ENCODE measurements around the gene TESPA1.

The TESPA1 gene

DNA sequence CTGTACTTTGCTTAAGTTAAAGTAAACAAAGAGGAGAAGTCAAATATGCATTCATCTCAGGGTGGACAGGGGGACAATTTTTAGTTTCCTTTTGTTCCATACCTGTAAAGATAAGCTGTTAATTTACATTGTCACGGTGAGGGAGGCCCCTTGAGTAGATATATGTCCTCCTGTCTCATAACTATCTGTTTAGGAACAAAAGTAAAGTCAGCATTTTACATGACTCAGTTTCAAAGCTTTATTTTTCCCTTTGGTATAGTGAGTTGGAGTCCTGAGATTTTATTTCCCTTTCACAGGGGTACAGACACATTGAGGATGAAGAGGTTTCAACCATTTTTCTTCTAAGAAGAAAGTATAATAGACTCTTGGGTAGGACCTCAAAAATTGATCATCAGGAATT, 50.1 kb downstream of the TESPA1 start (continued):
- TF ChIP-seq ZNF707 (tag by site-specific recombination; IDR thresholded peaks at IDR 0.05) (no peak), ZNF501 (tag by site-specific recombination; IDR thresholded peaks at IDR 0.05) (no peak), OSR2 (tag by site-specific recombination; IDR thresholded peaks at IDR 0.05) (no peak)

- POLR2A ChIA-PET: no interaction called here
Observed at GRCh38 chr12:54933376-54933775, 51.2 kb downstream of the TESPA1 start.

DNA sequence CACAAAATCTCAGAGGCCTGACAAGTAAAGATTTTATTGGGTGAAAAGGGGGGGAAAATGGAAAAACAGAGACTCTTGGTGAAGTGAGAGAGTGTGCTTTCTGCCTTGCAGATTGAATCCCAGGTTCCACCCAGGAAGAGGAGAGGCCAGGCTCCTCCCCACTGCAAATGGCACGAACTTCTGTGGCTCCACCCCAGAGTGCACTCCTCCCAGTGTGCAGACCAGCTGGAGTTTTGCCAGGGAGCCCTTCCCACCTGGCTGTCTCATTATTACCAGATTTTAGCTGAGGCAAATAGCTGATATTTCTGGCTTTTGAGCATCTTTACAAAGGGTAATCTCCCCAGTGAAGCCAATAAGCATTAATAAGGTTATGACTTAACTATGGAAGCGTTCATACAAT, 51.9 kb downstream of the TESPA1 start:
- Histone ChIP-seq H3K27ac (ENCODE audit: extremely low read depth, low read depth, low read length) (no peak overlapping the region), H3K9me3 (ENCODE audit: control insufficient read depth, insufficient read depth, low read depth, low read length) (no peaks in the 10 kb centered on the region), H3K36me3 (ENCODE audit: control insufficient read depth in 2 of 2, insufficient read depth in 1 of 2, low read length in 2 of 2) (no peaks in the 10 kb centered on the region), H3K4me1 (ENCODE audit: control insufficient read depth, insufficient read depth, low read length) (no peaks in the 10 kb centered on the region), H3K4me3 (ENCODE audit: low read depth, low read length) (no peak overlapping the region)
- ChIA-PET CTCF (interaction anchor here (0.6 to 0.8 kb wide), 2 partner anchors 26 to 253 kb away, joined by 3 read pairs; no protein-coding TSS in a partner anchor), POLR2A (no interaction called here)
- TF ChIP-seq ZNF610 (tag by site-specific recombination; IDR thresholded peaks at IDR 0.05; ENCODE audit: borderline replicate concordance) (no peak), ZFP69B (tag by site-specific recombination; IDR thresholded peaks at IDR 0.05) (no peak), ZNF266 (tag by site-specific recombination; IDR thresholded peaks at IDR 0.05; ENCODE audit: low read depth) (no peak), ZNF433 (tag by site-specific recombination; IDR thresholded peaks at IDR 0.05; ENCODE audit: low read depth) (no peak), ZNF513 (tag by site-specific recombination; IDR thresholded peaks at IDR 0.05) (no peak), HOXD13 (CRISPR knock-in tag; IDR thresholded peaks at IDR 0.05; ENCODE audit: borderline replicate concordance) (no peak), ZNF37A (tag by site-specific recombination; IDR thresholded peaks at IDR 0.05) (no peak), ZNF791 (tag by site-specific recombination; IDR thresholded peaks at IDR 0.05) (no peak)
- TF ChIP-seq, protein P1, sequence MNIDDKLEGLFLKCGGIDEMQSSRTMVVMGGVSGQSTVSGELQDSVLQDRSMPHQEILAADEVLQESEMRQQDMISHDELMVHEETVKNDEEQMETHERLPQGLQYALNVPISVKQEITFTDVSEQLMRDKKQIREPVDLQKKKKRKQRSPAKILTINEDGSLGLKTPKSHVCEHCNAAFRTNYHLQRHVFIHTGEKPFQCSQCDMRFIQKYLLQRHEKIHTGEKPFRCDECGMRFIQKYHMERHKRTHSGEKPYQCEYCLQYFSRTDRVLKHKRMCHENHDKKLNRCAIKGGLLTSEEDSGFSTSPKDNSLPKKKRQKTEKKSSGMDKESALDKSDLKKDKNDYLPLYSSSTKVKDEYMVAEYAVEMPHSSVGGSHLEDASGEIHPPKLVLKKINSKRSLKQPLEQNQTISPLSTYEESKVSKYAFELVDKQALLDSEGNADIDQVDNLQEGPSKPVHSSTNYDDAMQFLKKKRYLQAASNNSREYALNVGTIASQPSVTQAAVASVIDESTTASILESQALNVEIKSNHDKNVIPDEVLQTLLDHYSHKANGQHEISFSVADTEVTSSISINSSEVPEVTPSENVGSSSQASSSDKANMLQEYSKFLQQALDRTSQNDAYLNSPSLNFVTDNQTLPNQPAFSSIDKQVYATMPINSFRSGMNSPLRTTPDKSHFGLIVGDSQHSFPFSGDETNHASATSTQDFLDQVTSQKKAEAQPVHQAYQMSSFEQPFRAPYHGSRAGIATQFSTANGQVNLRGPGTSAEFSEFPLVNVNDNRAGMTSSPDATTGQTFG (tag by site-specific recombination; IDR thresholded peaks at IDR 0.05; ENCODE audit: borderline replicate concordance): no peak
- TF ChIP-seq, protein P2, sequence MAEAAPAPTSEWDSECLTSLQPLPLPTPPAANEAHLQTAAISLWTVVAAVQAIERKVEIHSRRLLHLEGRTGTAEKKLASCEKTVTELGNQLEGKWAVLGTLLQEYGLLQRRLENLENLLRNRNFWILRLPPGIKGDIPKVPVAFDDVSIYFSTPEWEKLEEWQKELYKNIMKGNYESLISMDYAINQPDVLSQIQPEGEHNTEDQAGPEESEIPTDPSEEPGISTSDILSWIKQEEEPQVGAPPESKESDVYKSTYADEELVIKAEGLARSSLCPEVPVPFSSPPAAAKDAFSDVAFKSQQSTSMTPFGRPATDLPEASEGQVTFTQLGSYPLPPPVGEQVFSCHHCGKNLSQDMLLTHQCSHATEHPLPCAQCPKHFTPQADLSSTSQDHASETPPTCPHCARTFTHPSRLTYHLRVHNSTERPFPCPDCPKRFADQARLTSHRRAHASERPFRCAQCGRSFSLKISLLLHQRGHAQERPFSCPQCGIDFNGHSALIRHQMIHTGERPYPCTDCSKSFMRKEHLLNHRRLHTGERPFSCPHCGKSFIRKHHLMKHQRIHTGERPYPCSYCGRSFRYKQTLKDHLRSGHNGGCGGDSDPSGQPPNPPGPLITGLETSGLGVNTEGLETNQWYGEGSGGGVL (tag by site-specific recombination; IDR thresholded peaks at IDR 0.05): no peak

More at GRCh38 chr12:54933376-54933775, 51.2 kb downstream of the TESPA1 start:
- CTCF ChIA-PET: interaction anchor here (0.6 to 0.8 kb wide), 2 partner anchors 25 to 253 kb away, joined by 3 read pairs; no protein-coding TSS in a partner anchor
- Histone ChIP-seq H3K4me1 (ENCODE audit: control insufficient read depth, insufficient read depth, low read length) (no peaks in the 10 kb centered on the region), H3K9me3 (ENCODE audit: control insufficient read depth, insufficient read depth, low read depth, low read length) (no peaks in the 10 kb centered on the region), H3K36me3 (ENCODE audit: control insufficient read depth in 2 of 2, insufficient read depth in 1 of 2, low read length in 2 of 2) (no peaks in the 10 kb centered on the region), H3K27ac (ENCODE audit: extremely low read depth, low read depth, low read length) (no peak overlapping the region), H3K4me3 (ENCODE audit: low read depth, low read length) (no peak overlapping the region)
- TF ChIP-seq FEZF1 (tag by site-specific recombination; IDR thresholded peaks at IDR 0.05) (no peak), MZF1 (tag by site-specific recombination; IDR thresholded peaks at IDR 0.05; ENCODE audit: borderline replicate concordance) (no peak), IKZF3 (tag by site-specific recombination; IDR thresholded peaks at IDR 0.05) (no peak), ZNF514 (tag by site-specific recombination; IDR thresholded peaks at IDR 0.05) (no peak), TSHZ1 (tag by site-specific recombination; IDR thresholded peaks at IDR 0.05; ENCODE audit: borderline replicate concordance) (no peak), ZNF391 (tag by site-specific recombination; IDR thresholded peaks at IDR 0.05; ENCODE audit: borderline replicate concordance, low read depth) (no peak), ZNF214 (tag by site-specific recombination; IDR thresholded peaks at IDR 0.05; ENCODE audit: borderline replicate concordance) (no peak), ZSCAN30 (tag by site-specific recombination; IDR thresholded peaks at IDR 0.05) (no peak), GLI4 (tag by site-specific recombination; IDR thresholded peaks at IDR 0.05) (no peak)
- TF ChIP-seq, protein P3, sequence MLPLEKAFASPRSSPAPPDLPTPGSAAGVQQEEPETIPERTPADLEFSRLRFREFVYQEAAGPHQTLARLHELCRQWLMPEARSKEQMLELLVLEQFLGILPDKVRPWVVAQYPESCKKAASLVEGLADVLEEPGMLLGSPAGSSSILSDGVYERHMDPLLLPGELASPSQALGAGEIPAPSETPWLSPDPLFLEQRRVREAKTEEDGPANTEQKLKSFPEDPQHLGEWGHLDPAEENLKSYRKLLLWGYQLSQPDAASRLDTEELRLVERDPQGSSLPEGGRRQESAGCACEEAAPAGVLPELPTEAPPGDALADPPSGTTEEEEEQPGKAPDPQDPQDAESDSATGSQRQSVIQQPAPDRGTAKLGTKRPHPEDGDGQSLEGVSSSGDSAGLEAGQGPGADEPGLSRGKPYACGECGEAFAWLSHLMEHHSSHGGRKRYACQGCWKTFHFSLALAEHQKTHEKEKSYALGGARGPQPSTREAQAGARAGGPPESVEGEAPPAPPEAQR (tag by site-specific recombination; IDR thresholded peaks at IDR 0.05): no peak
